ENCODE measurements around the gene C5orf63. TPM values are rescaled to one million over a fixed set of nuclear protein-coding genes. Genes with fewer than 3 reads are reported as not detected.
"Not testable (repeated sequence)": the region's sequence is repeated elsewhere in the genome, so short reads cannot be mapped to it uniquely, and the experiment has no call there.

Gene C5orf63
- total RNA-seq, 1 donor from 2014 or later: 0.50 TPM

DNA sequence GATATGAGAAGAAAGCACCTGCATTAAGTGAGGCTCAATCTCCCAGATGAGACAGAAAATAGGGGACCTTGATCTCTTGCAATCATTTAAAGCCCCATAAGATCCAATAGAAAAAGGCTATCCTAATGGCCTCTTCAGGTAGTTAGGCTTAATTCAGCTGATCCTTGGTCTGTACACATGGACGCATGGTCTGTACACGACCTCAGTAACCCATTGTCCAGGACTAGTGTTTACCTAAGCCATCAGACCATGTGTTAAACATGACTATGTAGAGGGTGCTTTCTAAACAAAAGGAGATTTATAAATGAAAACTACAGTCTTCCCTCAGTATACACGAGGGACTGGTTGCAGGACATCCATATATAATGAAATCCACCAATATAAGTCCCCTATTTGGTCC lies 50.5 kb downstream of the C5orf63 start:
- Mint-ChIP-seq H3K9me3 (ENCODE audit: low read depth) (no peaks in the 10 kb centered on the region), H3K36me3 (ENCODE audit: low read depth) (no peaks in the 10 kb centered on the region), H3K27ac (ENCODE audit: unreplicated experiment) (no peak overlapping the region), H3K4me3 (ENCODE audit: unreplicated experiment) (no peak overlapping the region), H3K4me1 (ENCODE audit: low read depth) (no peaks in the 10 kb centered on the region), H3K27me3 (ENCODE audit: low read depth) (no peaks in the 10 kb centered on the region)
- TF ChIP-seq, protein P1, sequence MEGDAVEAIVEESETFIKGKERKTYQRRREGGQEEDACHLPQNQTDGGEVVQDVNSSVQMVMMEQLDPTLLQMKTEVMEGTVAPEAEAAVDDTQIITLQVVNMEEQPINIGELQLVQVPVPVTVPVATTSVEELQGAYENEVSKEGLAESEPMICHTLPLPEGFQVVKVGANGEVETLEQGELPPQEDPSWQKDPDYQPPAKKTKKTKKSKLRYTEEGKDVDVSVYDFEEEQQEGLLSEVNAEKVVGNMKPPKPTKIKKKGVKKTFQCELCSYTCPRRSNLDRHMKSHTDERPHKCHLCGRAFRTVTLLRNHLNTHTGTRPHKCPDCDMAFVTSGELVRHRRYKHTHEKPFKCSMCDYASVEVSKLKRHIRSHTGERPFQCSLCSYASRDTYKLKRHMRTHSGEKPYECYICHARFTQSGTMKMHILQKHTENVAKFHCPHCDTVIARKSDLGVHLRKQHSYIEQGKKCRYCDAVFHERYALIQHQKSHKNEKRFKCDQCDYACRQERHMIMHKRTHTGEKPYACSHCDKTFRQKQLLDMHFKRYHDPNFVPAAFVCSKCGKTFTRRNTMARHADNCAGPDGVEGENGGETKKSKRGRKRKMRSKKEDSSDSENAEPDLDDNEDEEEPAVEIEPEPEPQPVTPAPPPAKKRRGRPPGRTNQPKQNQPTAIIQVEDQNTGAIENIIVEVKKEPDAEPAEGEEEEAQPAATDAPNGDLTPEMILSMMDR (IDR thresholded peaks at IDR 0.05): no peak
- no peak for DNase-seq (ENCODE audit: low spot score)

- no peak for DNase-seq (ENCODE audit: low spot score)
- H3K27ac Mint-ChIP-seq (ENCODE audit: unreplicated experiment): no peak overlapping the region
- no peaks in the 10 kb centered on the region for H3K27me3 Mint-ChIP-seq (ENCODE audit: low read depth)
- H3K4me1 Mint-ChIP-seq (ENCODE audit: low read depth): no peaks in the 10 kb centered on the region
- no peak overlapping the region for H3K4me3 Mint-ChIP-seq (ENCODE audit: unreplicated experiment)
- H3K9me3 Mint-ChIP-seq (ENCODE audit: low read depth): no peaks in the 10 kb centered on the region
- H3K36me3 Mint-ChIP-seq (ENCODE audit: low read depth): no peaks in the 10 kb centered on the region
- TF ChIP-seq, protein P1 (IDR thresholded peaks at IDR 0.05): no peak
Observed at GRCh38 chr5:127019928-127020327, 53.4 kb downstream of the C5orf63 start.

DNA sequence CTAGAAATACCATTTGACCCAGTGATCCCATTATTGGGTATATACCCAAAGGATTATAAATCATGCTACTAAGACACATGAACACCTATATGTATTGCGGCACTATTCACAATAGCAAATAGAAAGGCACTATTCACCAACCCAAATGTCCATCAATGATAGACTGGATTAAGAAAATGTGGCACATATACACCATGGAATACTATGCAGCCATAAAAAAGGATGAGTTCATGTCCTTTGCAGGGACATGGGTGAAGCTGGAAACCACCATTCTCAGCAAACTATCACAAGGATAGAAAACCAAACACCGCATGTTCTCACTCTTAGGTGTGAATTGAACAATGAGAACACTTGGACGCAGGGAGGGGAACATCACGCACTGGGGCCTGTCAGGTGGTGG lies 56.6 kb downstream of the C5orf63 start:
- H3K4me3 Mint-ChIP-seq (ENCODE audit: unreplicated experiment); H3K27me3 Mint-ChIP-seq (ENCODE audit: low read depth); H3K4me1 Mint-ChIP-seq (ENCODE audit: low read depth); H3K36me3 Mint-ChIP-seq (ENCODE audit: low read depth); H3K27ac Mint-ChIP-seq (ENCODE audit: unreplicated experiment); DNase-seq (ENCODE audit: low spot score); H3K9me3 Mint-ChIP-seq (ENCODE audit: low read depth): not testable (repeated sequence)

DNA sequence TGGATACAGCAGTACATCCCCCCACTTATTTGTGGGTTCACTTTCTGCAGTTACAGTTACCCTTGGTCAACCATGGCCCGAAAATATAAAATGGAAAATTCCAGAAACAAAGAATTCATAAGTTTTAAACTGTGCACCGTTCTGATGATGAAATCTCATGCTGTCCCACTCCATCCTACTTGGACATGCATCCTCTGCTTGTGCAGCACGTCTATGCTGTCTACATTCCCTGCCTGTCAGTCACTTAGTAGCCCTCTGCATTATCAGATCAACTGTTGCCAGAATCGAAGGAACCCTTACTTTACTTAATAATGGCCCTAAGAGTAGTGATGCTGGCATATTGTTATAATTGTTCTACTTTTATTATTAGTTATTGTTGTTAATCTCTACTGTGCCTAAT lies 57.6 kb downstream of the C5orf63 start:
- Mint-ChIP-seq H3K27me3 (ENCODE audit: low read depth) (no peaks in the 10 kb centered on the region), H3K36me3 (ENCODE audit: low read depth) (no peaks in the 10 kb centered on the region), H3K9me3 (ENCODE audit: low read depth) (no peaks in the 10 kb centered on the region), H3K27ac (ENCODE audit: unreplicated experiment) (no peak overlapping the region), H3K4me3 (ENCODE audit: unreplicated experiment) (no peak overlapping the region), H3K4me1 (ENCODE audit: low read depth) (no peaks in the 10 kb centered on the region)
- no peak for DNase-seq (ENCODE audit: low spot score)
- TF ChIP-seq, protein P1 (IDR thresholded peaks at IDR 0.05): no peak

DNA sequence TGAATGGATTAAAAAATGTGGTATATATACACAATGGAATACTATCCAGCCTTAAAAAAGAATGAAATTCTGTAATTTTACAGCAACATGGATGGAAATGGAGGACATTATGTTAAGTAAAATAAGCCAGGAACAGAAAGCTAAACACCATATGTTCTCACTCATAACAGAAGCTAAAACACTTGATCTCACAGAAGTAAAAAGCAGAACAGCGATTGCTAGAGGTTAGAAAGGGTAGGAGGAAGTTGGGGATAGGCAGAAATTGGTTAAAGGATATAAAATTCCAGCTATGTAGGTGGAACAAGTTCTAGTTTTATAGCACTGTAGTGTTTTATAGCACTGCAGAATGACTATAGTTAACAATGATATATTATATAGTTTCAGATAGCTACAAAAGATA lies 58.7 kb downstream of the C5orf63 start:
- H3K36me3 Mint-ChIP-seq (ENCODE audit: low read depth): no peaks in the 10 kb centered on the region
- H3K4me1 Mint-ChIP-seq (ENCODE audit: low read depth): no peaks in the 10 kb centered on the region
- TF ChIP-seq, protein P1 (IDR thresholded peaks at IDR 0.05): no peak
- no peak overlapping the region for H3K27ac Mint-ChIP-seq (ENCODE audit: unreplicated experiment)
- no peak overlapping the region for H3K4me3 Mint-ChIP-seq (ENCODE audit: unreplicated experiment)
- H3K27me3 Mint-ChIP-seq (ENCODE audit: low read depth): no peaks in the 10 kb centered on the region
- H3K9me3 Mint-ChIP-seq (ENCODE audit: low read depth): no peaks in the 10 kb centered on the region
- DNase-seq (ENCODE audit: low spot score): no peak

GRCh38 chr5:127013407-127013806 lies 59.9 kb downstream of the C5orf63 start:
- Mint-ChIP-seq H3K4me3 (ENCODE audit: unreplicated experiment) (no peak overlapping the region), H3K36me3 (ENCODE audit: low read depth) (no peaks in the 10 kb centered on the region), H3K27ac (ENCODE audit: unreplicated experiment) (no peak overlapping the region), H3K4me1 (ENCODE audit: low read depth) (no peaks in the 10 kb centered on the region), H3K27me3 (ENCODE audit: low read depth) (no peaks in the 10 kb centered on the region), H3K9me3 (ENCODE audit: low read depth) (no peaks in the 10 kb centered on the region)
- TF ChIP-seq, protein P1 (IDR thresholded peaks at IDR 0.05): no peak
- no peak for DNase-seq (ENCODE audit: low spot score)
